BLaER1 (cell line): ENCODE results near the gene RNU6-9.
"Not testable (repeated sequence)": the region's sequence is repeated elsewhere in the genome, so short reads cannot be mapped to it uniquely, and the experiment has no call there.

Source experiments
- H3K27ac ChIP-seq: shearing (Covaris generic); formaldehyde crosslinking; 2 replicates; pipeline ENCODE4 v1.8.1; 2022
- H3K27me3 ChIP-seq: shearing (Covaris generic); formaldehyde crosslinking; 2 replicates; pipeline ENCODE4 v1.8.1; 2022
- H3K36me3 ChIP-seq: shearing (Covaris generic); formaldehyde crosslinking; 2 replicates; pipeline ENCODE4 v1.8.1; 2022
- H3K4me1 ChIP-seq: shearing (Covaris generic); formaldehyde crosslinking; 2 replicates; pipeline ENCODE4 v1.8.1; 2022
- H3K4me2 ChIP-seq: shearing (Covaris generic); formaldehyde crosslinking; 2 replicates; pipeline ENCODE4 v1.8.1; 2022
- H3K4me3 ChIP-seq: shearing (Covaris generic); formaldehyde crosslinking; 2 replicates; pipeline ENCODE4 v1.8.1; 2022
- H3K9ac ChIP-seq: shearing (Covaris generic); formaldehyde crosslinking; 2 replicates; pipeline ENCODE4 v1.8.1; 2022
- H3K9me3 ChIP-seq: shearing (Covaris generic); formaldehyde crosslinking; 2 replicates; pipeline ENCODE4 v1.8.1; 2022
- H4K20me1 ChIP-seq: shearing (Covaris generic); formaldehyde crosslinking; 2 replicates; pipeline ENCODE4 v1.8.1; 2022
- Cebpa-rat ChIP-seq: shearing (Covaris generic); IDR thresholded peaks from 2 replicates; pipeline ENCODE4 v1.8.1; 2022

RNU6-9 gene

DNA sequence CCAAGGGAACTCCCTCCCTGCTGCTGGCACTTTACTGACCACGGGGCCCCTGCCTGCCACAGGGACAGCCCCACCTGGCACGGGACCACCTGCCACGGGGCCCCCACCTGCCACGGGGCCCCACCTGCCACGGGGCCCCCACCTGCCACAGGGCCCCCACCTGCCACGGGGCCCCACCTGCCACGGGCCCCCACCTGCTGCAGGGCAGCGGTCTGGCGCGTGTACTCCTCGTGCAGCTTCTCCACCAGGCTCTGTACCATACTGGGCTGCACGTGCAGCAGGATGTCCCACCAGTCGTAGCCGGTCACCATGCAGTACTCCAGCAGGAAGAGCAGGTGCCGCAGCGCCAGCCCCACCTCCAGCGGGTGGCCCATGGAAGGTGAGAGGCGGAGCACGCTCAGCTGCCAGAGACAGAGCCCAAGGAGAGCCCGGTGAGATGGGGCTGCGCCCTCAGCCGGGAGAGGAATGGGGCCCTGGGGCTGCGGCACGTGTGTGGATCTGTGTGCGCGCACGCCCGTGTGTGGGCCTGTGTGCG is 16.4 kb upstream of the RNU6-9 start:
- H3K27me3 ChIP-seq: no peaks in the 10 kb centered on the region
- H3K4me3 ChIP-seq: no peak overlapping the region
- no peak for TF ChIP-seq Cebpa-rat
- H4K20me1 ChIP-seq: peaks cover 46% of the 10 kb centered on the region
- no peak overlapping the region for H3K4me2 ChIP-seq
- H3K9ac ChIP-seq: no peak overlapping the region
- no peak overlapping the region for H3K27ac ChIP-seq
- no peaks in the 10 kb centered on the region for H3K9me3 ChIP-seq
- peaks cover 20% of the 10 kb centered on the region for H3K4me1 ChIP-seq
- H3K36me3 ChIP-seq: peaks cover 69% of the 10 kb centered on the region

DNA sequence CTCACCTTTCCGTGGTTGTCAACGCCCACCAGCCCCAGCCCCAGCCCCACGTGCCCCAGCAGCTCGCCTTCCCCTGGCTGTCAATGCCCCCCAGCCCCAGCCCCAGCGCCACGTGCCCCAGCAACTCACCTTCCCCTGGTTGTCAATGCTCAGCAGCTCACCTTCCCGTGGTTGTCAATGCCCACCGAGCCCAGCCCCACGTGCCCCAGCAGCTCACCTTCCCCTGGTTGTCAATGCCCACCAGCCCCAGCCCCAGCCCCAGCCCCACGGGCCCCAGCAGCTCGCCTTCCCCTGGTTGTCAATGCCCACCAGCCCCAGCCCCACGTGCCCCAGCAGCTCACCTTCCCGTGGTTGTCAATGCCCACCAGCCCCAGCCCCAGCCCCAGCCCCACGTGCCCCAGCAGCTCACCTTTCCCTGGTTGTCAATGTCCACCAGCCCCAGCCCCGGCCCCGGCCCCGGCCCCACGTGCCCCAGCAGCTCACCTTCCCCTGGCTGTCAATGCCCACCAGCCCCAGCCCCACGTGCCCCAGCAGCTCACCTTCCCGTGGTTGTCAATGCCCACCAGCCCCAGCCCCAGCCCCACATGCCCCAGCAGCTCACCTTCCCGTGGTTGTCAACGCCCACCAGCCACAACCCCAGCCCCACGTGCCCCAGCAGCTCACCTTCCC is 15.2 kb upstream of the RNU6-9 start:
- Histone ChIP-seq H3K4me1 (peaks cover 13% of the 10 kb centered on the region), H3K36me3 (peaks cover 82% of the 10 kb centered on the region), H4K20me1 (peaks cover 49% of the 10 kb centered on the region)
- H3K9me3 ChIP-seq, H3K27ac ChIP-seq, H3K27me3 ChIP-seq, H3K4me3 ChIP-seq, H3K9ac ChIP-seq, H3K4me2 ChIP-seq: not testable (repeated sequence)

DNA sequence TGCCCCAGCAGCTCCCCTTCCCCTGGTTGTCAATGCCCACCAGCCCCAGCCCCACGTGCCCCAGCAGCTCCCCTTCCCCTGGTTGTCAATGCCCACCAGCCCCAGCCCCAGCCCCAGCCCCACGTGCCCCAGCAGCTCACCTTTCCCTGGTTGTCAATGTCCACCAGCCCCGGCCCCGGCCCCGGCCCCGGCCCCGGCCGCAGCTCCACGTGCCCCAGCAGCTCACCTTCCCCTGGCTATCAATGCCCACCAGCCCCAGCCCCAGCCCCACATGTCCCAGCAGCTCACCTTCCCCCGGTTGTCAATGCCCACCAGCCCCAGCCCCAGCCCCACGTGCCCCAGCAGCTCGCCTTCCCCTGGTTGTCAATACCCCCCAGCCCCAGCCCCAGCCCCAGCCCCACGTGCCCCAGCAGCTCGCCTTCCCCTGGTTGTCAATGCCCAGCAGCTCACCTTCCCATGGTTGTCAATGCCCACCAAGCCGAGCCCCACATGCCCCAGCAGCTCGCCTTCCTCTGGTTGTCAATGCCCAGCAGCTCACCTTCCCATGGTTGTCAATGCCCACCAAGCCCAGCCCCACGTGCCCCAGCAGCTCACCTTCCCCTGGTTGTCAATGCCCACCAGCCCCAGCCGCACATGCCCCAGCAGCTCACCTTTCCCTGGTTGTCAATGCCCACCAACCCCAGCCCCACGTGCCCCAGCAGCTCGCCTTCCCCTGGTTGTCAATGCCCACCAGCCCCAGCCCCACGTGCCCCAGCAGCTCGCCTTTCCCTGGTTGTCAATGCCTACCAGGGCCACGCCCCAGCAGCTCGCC is 14.3 kb upstream of the RNU6-9 start:
- H3K36me3 ChIP-seq: peaks cover 84% of the 10 kb centered on the region
- not testable (repeated sequence) for H3K4me1 ChIP-seq, H3K4me2 ChIP-seq, H3K27ac ChIP-seq, H3K9me3 ChIP-seq, H3K27me3 ChIP-seq, H3K4me3 ChIP-seq, H3K9ac ChIP-seq
- peaks cover 42% of the 10 kb centered on the region for H4K20me1 ChIP-seq

DNA sequence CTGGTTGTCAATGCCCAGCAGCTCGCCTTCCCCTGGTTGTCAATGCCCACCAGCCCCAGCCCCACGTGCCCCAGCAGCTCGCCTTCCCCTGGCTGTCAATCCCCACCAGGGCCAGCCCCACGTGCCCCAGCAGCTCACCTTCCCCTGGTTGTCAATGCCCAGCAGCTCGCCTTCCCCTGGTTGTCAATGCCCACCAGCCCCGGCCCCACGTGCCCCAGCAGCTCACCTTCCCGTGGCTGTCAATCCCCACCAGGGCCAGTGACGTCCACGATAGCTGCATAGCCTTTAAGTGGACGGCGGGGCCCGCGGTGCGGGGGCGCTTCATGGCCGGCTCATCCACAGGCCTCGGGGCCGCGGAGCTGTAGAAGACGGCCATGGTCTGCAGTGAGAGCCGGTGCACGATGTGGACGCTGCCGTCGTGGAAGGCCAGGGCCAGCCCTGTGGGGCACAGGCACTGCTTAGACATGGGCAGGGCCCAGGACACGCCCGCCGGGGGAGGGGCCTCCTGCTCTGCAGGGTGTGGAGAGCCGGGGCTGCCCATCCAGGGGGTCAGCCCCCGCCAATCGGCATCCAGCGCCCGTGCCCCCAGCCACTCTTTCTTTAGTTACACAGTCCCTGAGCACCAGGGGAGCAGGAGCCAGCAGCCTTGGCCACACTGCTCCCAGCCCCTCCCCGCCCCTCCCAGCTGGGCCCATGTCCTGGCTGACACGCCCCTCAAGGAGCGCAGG is 13.4 kb upstream of the RNU6-9 start:
- H3K4me3 ChIP-seq: no peak overlapping the region
- no peaks in the 10 kb centered on the region for H3K27me3 ChIP-seq
- TF ChIP-seq Cebpa-rat: no peak
- peaks cover 84% of the 10 kb centered on the region for H3K36me3 ChIP-seq
- H4K20me1 ChIP-seq: peaks cover 37% of the 10 kb centered on the region
- H3K27ac ChIP-seq: no peak overlapping the region
- no peak overlapping the region for H3K9ac ChIP-seq
- H3K4me1 ChIP-seq: no peaks in the 10 kb centered on the region
- no peaks in the 10 kb centered on the region for H3K9me3 ChIP-seq
- H3K4me2 ChIP-seq: no peak overlapping the region

DNA sequence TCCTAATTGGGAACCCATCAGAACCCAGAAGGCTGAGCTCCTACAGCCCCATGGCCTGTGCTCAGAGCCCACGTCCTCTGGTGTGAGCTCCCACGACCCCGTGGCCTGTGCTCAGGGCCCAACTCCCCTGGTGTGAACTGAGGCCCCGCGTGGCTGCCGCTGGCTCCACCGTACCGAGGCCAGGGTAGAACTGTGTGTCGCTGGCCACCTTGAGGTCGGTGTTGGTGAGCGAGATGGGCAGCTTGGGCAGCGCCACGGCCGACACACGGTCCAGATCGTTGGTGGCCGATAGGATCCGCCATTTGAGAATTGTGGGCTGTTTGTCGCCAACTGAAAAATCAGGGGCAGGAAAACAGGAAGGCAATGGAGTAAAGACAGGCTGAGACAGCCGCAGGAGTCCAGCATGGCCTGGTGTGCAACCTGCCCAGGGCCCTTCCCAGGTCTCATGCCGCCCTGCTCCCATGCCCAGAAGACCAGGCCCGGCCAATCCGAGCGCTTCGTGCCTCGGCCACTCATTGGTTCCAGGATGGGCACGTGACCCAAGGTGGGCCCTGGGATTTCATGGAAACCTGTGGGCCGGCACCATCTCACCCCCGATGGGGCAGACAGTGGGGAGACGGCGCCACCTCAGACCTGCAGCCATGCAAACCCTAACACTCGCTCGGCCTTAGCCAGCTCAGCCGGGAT is 11.8 kb upstream of the RNU6-9 start:
- Histone ChIP-seq H3K27ac (no peak overlapping the region), H3K4me2 (no peak overlapping the region), H3K36me3 (peaks cover 84% of the 10 kb centered on the region), H4K20me1 (peaks cover 39% of the 10 kb centered on the region), H3K9me3 (no peaks in the 10 kb centered on the region), H3K4me1 (no peaks in the 10 kb centered on the region), H3K9ac (no peak overlapping the region), H3K4me3 (no peak overlapping the region), H3K27me3 (no peaks in the 10 kb centered on the region)
- no peak for TF ChIP-seq Cebpa-rat

DNA sequence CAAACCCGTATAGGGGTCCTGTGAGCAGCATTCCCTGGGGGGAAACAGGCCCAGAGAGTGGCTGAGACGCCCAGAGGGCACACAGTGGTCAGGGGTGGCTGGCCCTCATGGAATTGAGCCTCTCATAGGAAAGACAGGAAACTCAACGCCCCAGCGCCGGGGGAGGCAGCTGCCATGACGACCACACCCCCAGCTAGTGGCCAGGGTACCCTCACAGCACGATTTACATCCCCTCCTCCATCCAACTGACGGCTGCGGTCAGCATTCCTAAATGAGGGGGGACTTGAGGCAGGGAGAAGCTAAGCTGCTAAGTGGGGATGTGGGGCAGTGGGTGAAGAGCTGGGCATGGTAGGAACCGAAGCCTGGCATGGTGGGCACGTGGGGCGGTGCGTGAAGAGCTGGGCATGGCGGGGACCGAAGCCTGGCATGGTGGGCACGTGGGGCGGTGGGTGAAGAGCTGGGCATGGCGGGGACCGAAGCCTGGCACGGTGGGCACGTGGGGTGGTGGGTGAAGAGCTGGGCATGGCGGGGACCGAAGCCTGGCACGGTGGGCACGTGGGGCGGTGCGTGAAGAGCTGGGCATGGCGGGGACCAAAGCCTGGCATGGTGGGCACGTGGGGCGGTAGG is 10.3 kb upstream of the RNU6-9 start:
- Histone ChIP-seq H3K4me1 (no peaks in the 10 kb centered on the region), H3K9ac (no peak overlapping the region), H3K4me3 (no peak overlapping the region), H3K9me3 (no peaks in the 10 kb centered on the region), H3K27me3 (no peaks in the 10 kb centered on the region), H4K20me1 (peaks cover 42% of the 10 kb centered on the region), H3K27ac (no peak overlapping the region), H3K4me2 (no peak overlapping the region), H3K36me3 (peaks cover 90% of the 10 kb centered on the region)
- TF ChIP-seq Cebpa-rat: no peak

DNA sequence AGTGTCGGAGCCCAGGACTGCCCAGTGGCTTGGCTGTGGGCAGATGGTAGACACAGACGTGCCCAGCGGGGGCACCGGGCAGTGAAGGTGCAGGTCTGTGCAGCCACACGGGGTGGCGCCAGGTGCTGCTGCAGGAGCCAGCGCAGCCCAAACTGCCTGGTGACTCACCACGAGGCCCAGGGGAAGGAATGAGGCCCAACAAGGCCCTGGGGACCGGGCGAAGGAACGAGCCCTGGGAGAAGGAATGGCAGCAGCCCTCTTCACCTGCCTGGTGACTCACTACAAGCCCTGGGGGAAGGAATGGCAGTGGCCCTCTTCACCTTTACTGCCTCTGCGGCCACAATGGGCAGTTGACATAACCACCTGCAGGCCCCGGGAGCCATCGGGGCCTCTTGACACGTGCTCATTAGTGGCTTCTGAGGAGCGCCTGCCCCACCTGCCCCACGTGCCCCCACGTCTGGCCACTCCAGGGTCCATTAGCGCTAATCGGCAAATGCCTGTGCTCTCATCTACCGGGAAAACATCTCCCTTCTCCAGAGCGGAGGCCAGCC is 9.5 kb upstream of the RNU6-9 start:
- no peaks in the 10 kb centered on the region for H3K9me3 ChIP-seq
- H3K9ac ChIP-seq: no peak overlapping the region
- TF ChIP-seq Cebpa-rat: no peak
- H3K27me3 ChIP-seq: no peaks in the 10 kb centered on the region
- H3K27ac ChIP-seq: no peak overlapping the region
- peaks cover 47% of the 10 kb centered on the region for H4K20me1 ChIP-seq
- no peaks in the 10 kb centered on the region for H3K4me1 ChIP-seq
- H3K4me2 ChIP-seq: no peak overlapping the region
- peaks cover 97% of the 10 kb centered on the region for H3K36me3 ChIP-seq
- no peak overlapping the region for H3K4me3 ChIP-seq

DNA sequence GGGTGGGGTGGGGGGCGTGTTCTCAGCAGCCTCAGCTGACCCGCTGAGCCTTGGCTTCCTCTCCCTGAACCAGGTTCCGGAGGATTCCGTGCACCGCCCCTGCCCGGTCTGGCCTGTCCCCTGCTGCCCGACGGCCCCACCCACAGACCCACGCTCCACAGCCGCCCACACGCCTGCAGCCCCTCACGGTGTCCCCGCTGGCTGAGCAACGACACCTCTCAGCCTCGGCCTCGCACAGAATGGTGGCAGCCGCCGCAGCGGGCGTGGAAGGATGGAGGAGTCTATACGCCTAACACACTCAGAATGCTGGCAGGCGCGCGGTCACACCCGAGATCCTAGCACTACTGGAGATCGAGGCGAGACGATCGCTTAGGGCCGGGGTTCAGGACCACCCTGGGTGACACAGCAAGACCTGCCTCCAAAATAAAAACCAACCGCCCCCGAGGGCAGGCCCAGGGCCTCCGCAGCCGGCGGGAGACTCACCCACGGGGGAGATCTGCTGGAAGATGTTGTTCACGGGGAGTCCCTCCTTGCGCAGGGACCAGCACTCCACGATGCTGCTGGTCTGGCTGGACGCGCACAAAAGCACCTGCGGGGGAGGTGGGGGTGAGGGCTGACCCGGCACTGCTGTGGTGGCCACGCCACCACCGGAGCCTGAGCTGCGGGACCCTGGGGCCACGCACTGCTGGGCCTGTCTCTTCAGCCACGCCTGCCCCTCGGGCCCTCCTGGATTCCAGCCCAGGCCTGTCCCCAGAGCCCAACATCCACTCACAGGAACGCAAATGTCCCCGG is 8.7 kb upstream of the RNU6-9 start:
- Histone ChIP-seq H3K9ac (no peak overlapping the region; the same call in 1 of the 2 replicates), H3K4me2 (no peak overlapping the region), H4K20me1 (peaks cover 56% of the 10 kb centered on the region), H3K36me3 (peaks cover 100% of the 10 kb centered on the region), H3K27me3 (no peaks in the 10 kb centered on the region), H3K4me3 (no peak overlapping the region), H3K4me1 (no peaks in the 10 kb centered on the region), H3K9me3 (no peaks in the 10 kb centered on the region), H3K27ac (no peak overlapping the region)
- no peak for TF ChIP-seq Cebpa-rat
